ENCODE measurements around the gene ATAD1.
"Not testable (repeated sequence)": the region's sequence is repeated elsewhere in the genome, so short reads cannot be mapped to it uniquely, and the experiment has no call there.

The ATAD1 gene

DNA sequence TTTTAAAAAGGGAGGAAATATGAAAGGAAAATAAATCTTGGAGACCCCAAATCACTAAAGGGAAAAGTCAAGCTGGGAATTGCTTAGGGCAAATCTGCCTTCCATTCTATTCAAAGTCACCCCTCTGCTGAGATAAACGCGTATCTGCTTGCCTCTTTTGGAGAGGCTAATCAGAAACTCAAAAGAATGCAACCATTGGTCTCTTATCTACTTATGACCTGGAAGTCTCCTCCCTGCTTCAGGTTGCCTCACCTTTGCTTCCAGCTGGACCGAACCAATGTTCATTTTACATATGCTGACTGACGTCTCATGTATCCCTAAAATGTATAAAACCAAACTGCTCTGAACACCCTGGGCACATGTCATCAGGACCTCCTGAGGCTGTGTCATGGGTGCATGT, 14.7 kb downstream of the ATAD1 start:
- no peak for DNase-seq (ENCODE audit: low spot score)

DNA sequence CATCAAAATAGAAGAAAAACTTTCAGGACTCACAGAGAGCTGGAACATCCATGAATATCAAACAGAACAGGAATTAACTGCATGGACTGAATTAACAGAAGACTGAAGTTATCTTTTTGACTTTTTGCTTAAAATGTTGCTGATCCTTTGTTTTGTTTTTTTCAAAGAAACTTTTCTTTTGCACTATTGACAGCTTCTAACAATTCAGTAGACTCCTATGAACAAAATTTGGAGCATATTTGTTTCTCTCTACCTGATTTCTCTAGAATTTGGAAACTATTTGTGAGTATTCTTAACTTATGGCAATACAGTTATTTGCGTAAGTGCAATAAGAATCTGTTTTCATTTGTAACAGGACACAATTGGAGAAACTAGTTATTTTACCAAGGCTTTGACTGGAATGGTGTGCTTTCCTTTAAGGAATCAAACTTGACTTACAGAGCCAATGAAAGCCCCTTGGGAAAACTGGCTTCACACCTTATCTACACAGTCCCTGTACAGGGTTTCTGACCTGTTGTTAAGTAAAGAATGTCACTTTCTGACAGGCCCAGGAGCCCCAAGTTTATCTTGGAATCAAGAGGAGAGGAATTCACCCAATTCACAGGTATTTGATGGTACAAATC, 16.1 kb downstream of the ATAD1 start:
- not testable (repeated sequence) for DNase-seq (ENCODE audit: low spot score)

- DNase-seq (ENCODE audit: low spot score), result peak; percentile 18
Observed at GRCh38 chr10:87799860-87800259, 18.2 kb downstream of the ATAD1 start.

GRCh38 chr10:87798082-87798481, 19.9 kb downstream of the ATAD1 start:
- no peak for DNase-seq (ENCODE audit: low spot score)

GRCh38 chr10:87794285-87794684, 23.7 kb downstream of the ATAD1 start:
- no peak for DNase-seq (ENCODE audit: low spot score)

- DNase-seq (ENCODE audit: low spot score), result no peak
Observed at GRCh38 chr10:87790185-87790584, 27.8 kb downstream of the ATAD1 start.

- no peak for DNase-seq (ENCODE audit: low spot score)
Observed at GRCh38 chr10:87786421-87786820, 31.6 kb downstream of the ATAD1 start.

GRCh38 chr10:87782721-87783120, 35.3 kb downstream of the ATAD1 start:
- no peak for DNase-seq (ENCODE audit: low spot score)

DNA sequence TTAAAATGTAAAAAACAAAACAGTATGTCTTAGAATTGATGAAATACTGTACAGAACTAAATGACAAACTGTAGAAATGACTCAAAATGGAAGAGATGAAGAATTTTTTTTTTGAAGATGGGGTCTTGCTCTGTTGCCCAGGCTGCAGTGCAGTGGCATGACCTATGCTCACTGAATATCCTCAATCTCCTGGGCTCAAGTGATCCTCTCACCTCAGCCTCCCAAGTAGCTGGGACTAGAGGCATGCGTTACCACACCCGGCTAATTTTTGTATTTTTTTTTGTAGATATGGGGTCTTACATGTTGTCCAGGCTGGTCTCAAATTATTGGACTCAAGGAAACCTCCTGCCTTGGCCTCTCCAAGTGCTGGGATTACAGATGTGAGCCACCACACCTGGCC, 36.5 kb downstream of the ATAD1 start:
- no peak for DNase-seq (ENCODE audit: low spot score)

DNA sequence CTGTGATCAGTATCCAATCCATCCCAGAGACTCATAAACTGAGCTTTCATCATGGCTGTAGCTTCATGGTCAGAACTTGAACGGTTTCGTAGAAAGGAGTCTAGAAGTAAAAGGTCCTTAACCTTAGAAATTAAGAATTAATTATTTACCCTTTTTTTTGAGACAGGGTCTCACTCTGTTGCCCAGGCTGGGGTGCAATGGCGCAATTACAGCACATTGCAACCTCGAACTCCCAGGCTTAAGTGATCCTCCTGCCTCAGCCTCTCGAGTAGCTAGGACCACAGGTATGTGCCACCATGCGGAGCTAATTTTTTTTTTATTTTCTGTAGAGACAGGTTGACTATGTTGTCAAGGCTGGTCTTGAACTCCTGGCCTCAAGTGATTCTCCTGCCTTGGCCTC, 41.7 kb downstream of the ATAD1 start:
- no peak for DNase-seq (ENCODE audit: low spot score)

DNA sequence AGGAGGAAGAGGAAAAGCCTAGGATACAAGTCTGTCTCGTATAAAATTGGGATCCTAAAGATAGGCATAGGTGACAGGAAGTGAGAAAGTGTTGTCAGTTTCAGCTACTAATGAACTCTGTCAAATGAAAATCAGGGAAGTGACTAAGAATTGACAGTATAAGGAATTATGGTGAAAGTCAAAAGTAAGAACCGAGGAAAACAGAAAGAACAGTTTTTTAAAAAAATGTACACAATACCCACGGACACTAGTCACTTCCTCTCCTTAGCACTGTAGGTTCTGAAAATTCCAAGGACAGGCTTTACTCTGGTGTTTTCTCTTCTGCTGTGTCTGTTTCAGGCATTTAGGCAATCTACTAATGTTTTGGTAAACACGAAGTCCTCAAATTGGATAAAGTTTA, 42.3 kb downstream of the ATAD1 start:
- peak; percentile 32 for DNase-seq (ENCODE audit: low spot score)

DNA sequence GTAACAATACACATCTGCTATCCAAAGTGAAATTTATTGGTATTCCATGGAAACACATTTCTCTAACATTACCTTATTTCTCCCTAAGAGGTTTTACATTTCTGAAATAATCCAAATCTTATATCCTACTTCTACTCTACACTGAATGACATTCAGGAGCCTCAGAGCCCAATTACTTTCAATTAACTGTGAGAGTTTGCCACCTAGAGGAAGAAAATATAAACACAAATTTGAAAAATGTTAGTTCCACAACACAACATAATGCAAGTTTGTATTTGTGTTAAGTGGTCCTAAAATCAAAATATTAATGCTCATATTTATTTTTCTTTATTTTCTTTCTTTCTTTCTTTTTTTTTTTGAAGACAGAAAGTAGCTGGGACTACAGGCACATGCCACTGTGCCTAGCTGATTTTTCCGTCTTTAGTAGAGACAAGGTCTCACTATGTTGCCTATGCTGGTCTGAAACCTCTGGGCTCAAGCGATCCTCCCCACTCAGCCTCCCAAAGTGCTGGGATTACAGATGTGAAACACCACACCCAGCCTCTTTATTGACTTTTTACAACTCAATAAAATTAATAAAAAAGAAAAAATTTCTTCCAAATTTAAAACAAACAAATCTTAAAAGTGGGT, 46.0 kb downstream of the ATAD1 start:
- peak; percentile 64 for DNase-seq (ENCODE audit: low spot score)

DNA sequence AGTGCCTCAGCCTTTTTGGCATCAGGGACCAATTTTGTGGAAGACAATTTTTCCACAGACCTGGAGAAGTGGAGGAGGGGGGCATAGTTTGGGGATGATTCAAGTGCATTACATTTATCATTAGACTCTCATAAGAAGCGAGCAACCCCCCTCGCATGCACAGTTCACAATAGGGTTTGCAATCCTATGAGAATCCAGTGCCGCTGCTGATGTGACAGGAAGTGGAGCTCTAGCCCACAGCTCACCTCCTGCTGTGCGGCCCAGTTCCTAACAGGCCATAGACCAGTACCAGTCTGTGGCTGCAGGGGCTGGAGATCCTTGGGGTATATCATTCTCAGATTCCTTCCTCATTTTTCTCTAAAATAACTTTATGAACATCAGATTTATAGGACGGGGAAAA, 50.8 kb downstream of the ATAD1 start:
- no peak for DNase-seq (ENCODE audit: low spot score)

DNA sequence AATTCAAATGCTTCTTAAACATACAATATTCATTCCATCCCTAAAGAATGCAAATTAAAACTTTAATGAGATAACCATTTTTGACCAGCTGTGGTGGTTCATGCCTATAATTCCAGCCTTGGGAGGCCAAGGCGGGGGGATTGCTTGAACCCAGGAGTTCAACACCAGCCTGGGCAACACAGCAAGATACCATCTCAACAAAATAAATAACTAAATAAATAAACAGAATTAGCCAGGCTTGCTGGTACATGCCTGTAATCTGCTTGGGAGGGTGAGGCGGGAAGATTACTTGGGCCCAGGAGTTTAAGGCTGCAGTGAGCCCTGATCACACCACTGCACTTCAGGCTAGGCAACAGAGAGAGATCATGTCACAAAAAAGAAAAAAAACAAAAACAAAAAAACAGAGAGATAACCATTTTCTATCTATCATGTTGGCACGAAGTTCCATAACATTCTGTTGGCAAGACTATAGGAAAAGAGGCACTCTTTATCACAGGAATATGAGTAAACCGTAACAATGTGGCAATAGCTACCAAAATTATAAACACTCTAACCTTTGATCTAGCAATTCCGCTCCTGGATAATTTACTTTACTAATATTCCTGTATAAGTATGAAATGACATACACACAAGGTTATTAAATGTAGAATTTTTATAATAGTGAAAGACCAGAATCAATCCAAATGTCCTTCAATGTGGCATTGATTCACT, 52.2 kb downstream of the ATAD1 start:
- no peak for DNase-seq (ENCODE audit: low spot score)

- DNase-seq (ENCODE audit: low spot score), result no peak
Observed at GRCh38 chr10:87764072-87764934, 53.7 kb downstream of the ATAD1 start.

DNA sequence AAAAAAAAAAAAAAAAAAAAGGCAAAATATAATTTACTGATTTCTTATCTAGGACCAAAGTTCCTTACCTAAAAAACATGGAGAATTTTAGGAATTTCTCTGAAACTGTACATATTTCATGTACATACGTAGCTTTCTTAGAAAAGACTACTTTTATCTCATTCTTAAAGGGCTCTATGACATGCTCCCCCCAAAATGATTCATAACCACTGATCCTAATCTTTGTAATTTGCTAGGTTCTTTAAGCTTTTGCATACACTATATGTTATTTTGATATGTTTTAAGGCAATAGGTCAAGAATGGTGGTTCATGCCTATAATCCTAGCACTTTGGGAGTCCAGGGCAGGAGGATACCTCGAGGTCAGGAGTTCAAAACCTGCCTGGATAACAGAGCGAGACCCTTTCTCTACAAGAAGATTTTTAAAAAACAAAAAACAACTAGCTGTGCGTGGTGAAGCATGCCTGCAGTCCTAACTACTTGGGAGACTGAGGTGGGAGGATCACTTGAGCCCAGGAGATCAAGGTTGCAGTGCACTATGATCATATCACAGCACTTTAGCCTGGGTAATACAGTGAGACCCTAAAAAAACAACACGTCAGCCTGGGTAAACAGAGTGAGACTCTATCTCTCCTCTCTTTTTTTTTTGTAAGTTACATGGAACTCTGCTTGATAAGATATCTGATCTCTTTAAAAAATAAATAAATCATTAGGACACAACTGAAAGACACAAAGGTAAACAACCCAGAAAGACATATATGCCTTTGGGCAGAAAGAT, 54.8 kb downstream of the ATAD1 start:
- DNase-seq (ENCODE audit: low spot score), result no peak

- peak; percentile 59 for DNase-seq (ENCODE audit: low spot score)
Observed at GRCh38 chr10:87761892-87762291, 56.1 kb downstream of the ATAD1 start.

GRCh38 chr10:87761153-87761552, 56.9 kb downstream of the ATAD1 start:
- DNase-seq (ENCODE audit: low spot score), result no peak

- no peak for DNase-seq (ENCODE audit: low spot score)
Observed at GRCh38 chr10:87760195-87760905, 57.7 kb downstream of the ATAD1 start.

DNA sequence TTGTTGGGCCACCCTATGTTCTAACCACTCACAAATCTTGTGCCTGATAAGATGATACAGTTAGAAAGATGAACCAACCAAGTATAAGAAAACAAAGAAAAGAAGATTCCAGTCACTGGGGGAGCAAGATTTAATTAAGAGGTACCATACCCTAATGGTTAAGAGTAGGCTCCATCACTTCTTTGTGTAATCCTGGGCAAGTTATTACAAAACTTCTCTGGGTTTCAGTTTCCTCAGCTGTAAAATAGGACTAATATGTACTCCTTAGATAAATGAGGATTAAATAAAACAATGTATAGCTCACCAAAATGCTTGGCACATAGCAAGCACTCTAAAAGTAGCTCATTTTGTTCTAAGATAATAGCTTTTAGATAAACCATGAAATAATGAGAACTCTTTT, 58.5 kb downstream of the ATAD1 start:
- no peak for DNase-seq (ENCODE audit: low spot score)

- DNase-seq (ENCODE audit: low spot score), result no peak
Observed at GRCh38 chr10:87757685-87758084, 60.3 kb downstream of the ATAD1 start.
